Measurements from ENCODE around the gene TYK2.

DNA sequence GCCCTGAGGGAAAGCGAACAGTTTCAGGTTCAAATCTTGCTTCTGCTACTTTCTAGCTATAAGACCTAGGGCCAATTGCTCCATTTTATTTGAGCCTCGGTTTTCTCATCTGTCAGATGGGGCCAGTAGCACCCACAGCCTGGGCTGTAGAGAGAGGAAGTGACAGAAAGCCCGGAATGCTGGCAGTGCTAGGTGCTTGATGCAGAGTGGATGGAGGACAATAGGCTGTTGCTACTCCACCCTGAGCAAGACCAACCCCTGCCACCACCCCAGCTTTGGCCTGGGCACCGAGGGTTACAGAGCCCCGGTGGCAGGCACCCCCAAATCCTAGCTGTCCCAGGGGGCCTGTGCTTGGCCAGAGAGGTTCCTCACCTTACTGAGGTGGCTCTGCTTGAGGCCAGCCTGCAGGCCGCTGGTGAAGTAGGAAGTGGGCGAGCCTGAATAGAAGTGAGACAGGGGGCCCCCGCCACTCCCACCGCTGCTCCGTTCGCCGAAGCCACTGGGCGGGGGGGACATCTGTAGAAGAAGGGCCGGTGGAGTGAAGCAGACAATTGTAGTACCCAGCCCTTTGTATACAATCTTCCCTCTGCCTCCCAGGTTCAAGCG lies 62.4 kb downstream of the TYK2 start:
- TF ChIP-seq MTF1 (CRISPR knock-in tag; IDR thresholded peaks at IDR 0.05) (no peak), JARID2 (CRISPR knock-in tag; IDR thresholded peaks at IDR 0.05; ENCODE audit: insufficient replicate concordance) (no peak), EP300 (IDR thresholded peaks at IDR 0.05; ENCODE audit: low read depth in 2 of 2, low read length in 2 of 2) (no peak), EP300 (CRISPR knock-in tag; IDR thresholded peaks at IDR 0.05; ENCODE audit: borderline replicate concordance) (no peak), ZNF644 (CRISPR knock-in tag; IDR thresholded peaks at IDR 0.05; ENCODE audit: low read depth) (no peak), GMEB2 (CRISPR knock-in tag; IDR thresholded peaks at IDR 0.05; ENCODE audit: low read depth) (no peak), RXRA (CRISPR knock-in tag; IDR thresholded peaks at IDR 0.05) (no peak), MXI1 (IDR thresholded peaks at IDR 0.05; ENCODE audit: borderline replicate concordance, low read depth, low read length) (no peak), ZNF564 (CRISPR knock-in tag; IDR thresholded peaks at IDR 0.05) (no peak)
- TF ChIP-seq, protein P1, sequence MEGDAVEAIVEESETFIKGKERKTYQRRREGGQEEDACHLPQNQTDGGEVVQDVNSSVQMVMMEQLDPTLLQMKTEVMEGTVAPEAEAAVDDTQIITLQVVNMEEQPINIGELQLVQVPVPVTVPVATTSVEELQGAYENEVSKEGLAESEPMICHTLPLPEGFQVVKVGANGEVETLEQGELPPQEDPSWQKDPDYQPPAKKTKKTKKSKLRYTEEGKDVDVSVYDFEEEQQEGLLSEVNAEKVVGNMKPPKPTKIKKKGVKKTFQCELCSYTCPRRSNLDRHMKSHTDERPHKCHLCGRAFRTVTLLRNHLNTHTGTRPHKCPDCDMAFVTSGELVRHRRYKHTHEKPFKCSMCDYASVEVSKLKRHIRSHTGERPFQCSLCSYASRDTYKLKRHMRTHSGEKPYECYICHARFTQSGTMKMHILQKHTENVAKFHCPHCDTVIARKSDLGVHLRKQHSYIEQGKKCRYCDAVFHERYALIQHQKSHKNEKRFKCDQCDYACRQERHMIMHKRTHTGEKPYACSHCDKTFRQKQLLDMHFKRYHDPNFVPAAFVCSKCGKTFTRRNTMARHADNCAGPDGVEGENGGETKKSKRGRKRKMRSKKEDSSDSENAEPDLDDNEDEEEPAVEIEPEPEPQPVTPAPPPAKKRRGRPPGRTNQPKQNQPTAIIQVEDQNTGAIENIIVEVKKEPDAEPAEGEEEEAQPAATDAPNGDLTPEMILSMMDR (CRISPR knock-in tag; IDR thresholded peaks at IDR 0.05), result no peak
